Measurements from ENCODE around the gene MICALL1. TPM values are rescaled to one million over a fixed set of nuclear protein-coding genes. Genes with fewer than 3 reads are reported as not detected.

MICALL1 gene
- total and polyA plus RNA-seq, 2 of the 13 experiments (the other 11 are each of a cell fraction or from before 2014, with no cell fraction given) = 7.6 to 10.6 TPM

DNA sequence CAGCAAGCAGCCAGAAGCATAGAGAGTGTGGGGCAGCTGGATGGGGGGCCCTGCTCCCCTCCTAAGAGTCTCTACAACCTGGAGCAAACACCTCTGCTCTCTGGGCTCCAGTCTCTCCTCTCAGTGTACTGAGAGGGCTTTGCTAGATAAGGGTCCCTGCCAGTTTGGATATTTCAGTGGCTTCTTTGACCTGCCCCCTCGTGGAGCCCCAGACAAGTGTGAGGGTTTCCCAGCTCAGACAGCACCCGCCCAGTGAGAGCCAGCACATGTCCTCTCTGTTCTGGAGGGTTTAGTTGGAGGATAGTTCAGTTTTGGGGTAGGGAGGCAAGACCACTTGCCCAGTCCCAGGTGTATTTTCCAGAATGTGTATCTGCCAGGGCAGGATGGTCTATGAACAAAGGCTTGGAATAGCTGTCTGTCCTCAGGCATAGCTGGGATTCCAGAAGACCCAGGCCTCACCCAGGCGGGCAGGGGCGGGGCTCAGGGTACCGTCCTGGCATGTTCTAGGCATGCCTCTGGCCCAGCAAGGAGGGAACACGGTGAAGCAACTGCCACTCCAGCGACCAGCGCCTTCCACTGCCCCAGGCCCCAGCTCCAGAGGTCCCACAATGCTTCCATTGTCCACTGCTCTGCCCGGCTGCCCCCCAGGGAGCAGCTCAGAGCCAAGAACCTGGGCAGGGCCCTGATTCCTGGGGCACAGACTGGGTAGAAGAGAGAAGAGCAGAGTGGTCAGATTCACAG lies 7.5 kb upstream of the MICALL1 start (continued):
- TF ChIP-seq ZNF770 (CRISPR knock-in tag; IDR thresholded peaks at IDR 0.05) = no peak
- no peak for TF ChIP-seq MTF1 (CRISPR knock-in tag; IDR thresholded peaks at IDR 0.05)
- TF ChIP-seq RELA (CRISPR knock-in tag; IDR thresholded peaks at IDR 0.05) = no peak
- no peak for TF ChIP-seq ZNF441 (CRISPR knock-in tag; IDR thresholded peaks at IDR 0.05; ENCODE audit: borderline replicate concordance)
- no peak for TF ChIP-seq REPIN1 (CRISPR knock-in tag; IDR thresholded peaks at IDR 0.05; ENCODE audit: borderline replicate concordance, low read depth)
- TF ChIP-seq ZNF143 (CRISPR knock-in tag; IDR thresholded peaks at IDR 0.05) = no peak

DNA sequence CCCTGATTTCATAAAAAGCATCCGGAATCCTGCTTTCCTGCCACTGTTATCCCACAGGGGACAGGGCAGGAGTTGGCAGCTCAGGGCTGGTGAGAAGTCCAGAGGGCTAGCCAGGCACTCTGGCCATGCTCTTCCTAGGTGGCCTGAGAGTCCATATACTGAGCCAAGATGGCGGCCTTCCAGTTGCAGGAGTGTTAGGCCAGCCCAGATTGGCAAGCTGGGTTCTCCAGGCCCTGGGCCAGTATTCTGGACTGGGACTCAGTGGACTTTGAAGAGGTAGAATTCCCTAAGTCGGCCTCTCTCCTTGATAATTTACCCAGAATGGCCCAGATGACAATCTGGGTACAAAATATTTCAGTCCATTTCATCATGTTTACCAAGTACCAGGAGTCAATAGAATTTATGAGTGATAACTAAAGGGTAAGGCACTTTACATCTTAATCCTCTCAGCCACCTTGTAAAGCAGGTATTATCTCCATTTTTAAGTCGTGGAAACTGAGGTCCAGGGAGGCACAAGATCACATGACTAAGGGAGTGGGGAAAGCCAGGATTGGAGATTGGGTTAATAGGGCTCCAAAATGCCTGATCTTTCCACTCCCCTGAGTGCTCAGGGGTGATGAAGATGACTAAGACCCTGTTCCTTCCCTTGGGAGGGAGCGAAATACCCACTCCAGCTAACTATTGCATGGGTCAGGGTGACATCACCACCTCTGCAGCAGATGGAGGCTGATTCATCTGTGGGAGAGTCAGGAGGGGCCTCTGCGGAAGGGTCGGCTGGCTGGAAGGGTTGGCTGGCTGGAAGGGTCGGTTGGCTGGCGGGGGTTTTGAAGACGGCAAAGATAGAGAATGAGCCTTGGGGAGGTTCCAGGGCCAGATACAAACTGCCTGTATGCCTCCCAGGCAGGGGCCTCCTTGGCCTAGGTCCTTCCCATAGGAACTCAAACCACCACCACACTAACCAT lies 1.2 kb upstream of the MICALL1 start:
- Histone ChIP-seq H4K20me1 (ENCODE audit: insufficient read depth, low read length) (no peaks in the 10 kb centered on the region), H3K9ac (ENCODE audit: insufficient read depth, low read depth, low read length) (peak overlapping the region; percentile 63; the same call in 1 of the 2 replicates), H3K4me1 (ENCODE audit: insufficient read depth, low read length) (peaks cover 28% of the 10 kb centered on the region), H3K79me2 (ENCODE audit: insufficient read depth, low read length) (peaks cover 8% of the 10 kb centered on the region), H3K27me3 (ENCODE audit: control insufficient read depth in 1 of 2, insufficient read depth in 2 of 2, low read length in 2 of 2) (no peaks in the 10 kb centered on the region), H3K4me3 (replicated peaks in 1 of 3; ENCODE audit: insufficient read depth in 1 of 3, low read depth in 2 of 3, low read length in 3 of 3) (peak overlapping the region in 1 of 3 experiments; percentile 10; a peak in 1 of 6 replicates), H3K36me3 (replicated peaks in 1 of 2; ENCODE audit: control insufficient read depth in 1 of 2, insufficient read depth in 2 of 2, low read length in 2 of 2) (no peaks in the 10 kb centered on the region), H3K4me2 (ENCODE audit: low read depth, low read length) (peak overlapping the region; percentile 95), H2AFZ (ENCODE audit: low read length) (no peak overlapping the region), H3K27ac (ENCODE audit: extremely low read length, insufficient read depth, low read length) (no peak overlapping the region), H3K9me3 (ENCODE audit: low read length) (no peaks in the 10 kb centered on the region)
- BruUV-seq (replicated peaks) = TSS peak; percentile 59
- POLR2A ChIA-PET = interaction anchor here (1.6 to 6.0 kb wide), 6 partner anchors 10 to 101 kb away, joined by 4 to 69 read pairs (median 8); partner anchors contain the start of genes ANKRD54 and GCAT
- FAIRE-seq (no peak), ATAC-seq (peak; percentile 36), DNase-seq (ENCODE audit: low spot score) (peak; percentile 58)
- in situ Hi-C loops (cut with HindIII; ENCODE audit: extremely low pct_ligation_motif_present, low pct_unique_long_range_greater_than_20kb) (no loop called here), intact Hi-C loops (cut with micrococcal nuclease; ENCODE audit: unreplicated experiment) (no loop called here)
- WGBS (ENCODE audit: low lambda C conversion rate) = 67% methylated on average over 9 of the region's 10 CpGs
- CTCF ChIA-PET (ENCODE audit: low intra/inter-chr PET ratio, low total read pairs) = interaction anchor here (1.0 kb wide), 1 partner anchor 29 kb away, joined by 4 read pairs; no protein-coding TSS in a partner anchor
- TF ChIP-seq ATF7 (IDR thresholded peaks at IDR 0.05) = peak; percentile 45; the same call in 1 of the 2 replicates
- TF ChIP-seq ATF7 (CRISPR knock-in tag; IDR thresholded peaks at IDR 0.05) = no peak
- TF ChIP-seq, protein P1, sequence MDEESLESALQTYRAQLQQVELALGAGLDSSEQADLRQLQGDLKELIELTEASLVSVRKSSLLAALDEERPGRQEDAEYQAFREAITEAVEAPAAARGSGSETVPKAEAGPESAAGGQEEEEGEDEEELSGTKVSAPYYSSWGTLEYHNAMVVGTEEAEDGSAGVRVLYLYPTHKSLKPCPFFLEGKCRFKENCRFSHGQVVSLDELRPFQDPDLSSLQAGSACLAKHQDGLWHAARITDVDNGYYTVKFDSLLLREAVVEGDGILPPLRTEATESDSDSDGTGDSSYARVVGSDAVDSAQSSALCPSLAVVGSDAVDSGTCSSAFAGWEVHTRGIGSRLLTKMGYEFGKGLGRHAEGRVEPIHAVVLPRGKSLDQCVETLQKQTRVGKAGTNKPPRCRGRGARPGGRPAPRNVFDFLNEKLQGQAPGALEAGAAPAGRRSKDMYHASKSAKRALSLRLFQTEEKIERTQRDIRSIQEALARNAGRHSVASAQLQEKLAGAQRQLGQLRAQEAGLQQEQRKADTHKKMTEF (CRISPR knock-in tag; IDR thresholded peaks at IDR 0.05) = no peak
- TF ChIP-seq ZBTB8A (CRISPR knock-in tag; IDR thresholded peaks at IDR 0.05; ENCODE audit: borderline replicate concordance, low read depth) = no peak
- TF ChIP-seq ZNF430 (CRISPR knock-in tag; IDR thresholded peaks at IDR 0.05) = no peak
- TF ChIP-seq, protein P2, sequence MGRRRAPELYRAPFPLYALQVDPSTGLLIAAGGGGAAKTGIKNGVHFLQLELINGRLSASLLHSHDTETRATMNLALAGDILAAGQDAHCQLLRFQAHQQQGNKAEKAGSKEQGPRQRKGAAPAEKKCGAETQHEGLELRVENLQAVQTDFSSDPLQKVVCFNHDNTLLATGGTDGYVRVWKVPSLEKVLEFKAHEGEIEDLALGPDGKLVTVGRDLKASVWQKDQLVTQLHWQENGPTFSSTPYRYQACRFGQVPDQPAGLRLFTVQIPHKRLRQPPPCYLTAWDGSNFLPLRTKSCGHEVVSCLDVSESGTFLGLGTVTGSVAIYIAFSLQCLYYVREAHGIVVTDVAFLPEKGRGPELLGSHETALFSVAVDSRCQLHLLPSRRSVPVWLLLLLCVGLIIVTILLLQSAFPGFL (CRISPR knock-in tag; IDR thresholded peaks at IDR 0.05) = no peak
- TF ChIP-seq ZBTB49 (CRISPR knock-in tag; IDR thresholded peaks at IDR 0.05; ENCODE audit: borderline replicate concordance) = no peak
